GM19324 (cell line): ENCODE measurements around the gene TEX28.
A peak's percentile ranks its signal among the peaks of the same experiment; 100 is the strongest.
"Not testable (repeated sequence)": the region's sequence is repeated elsewhere in the genome, so short reads cannot be mapped to it uniquely, and the experiment has no call there.

Experiments
- ATAC-seq: cut with Tn5 transposase; IDR thresholded peaks from one replicate; pipeline ENCODE4 v1.9.1; 2021; ENCODE audit warnings: mild to moderate bottlenecking, moderate library complexity; ENCODE audit not compliant: unreplicated experiment, low FRiP score

TEX28 gene, protein sequence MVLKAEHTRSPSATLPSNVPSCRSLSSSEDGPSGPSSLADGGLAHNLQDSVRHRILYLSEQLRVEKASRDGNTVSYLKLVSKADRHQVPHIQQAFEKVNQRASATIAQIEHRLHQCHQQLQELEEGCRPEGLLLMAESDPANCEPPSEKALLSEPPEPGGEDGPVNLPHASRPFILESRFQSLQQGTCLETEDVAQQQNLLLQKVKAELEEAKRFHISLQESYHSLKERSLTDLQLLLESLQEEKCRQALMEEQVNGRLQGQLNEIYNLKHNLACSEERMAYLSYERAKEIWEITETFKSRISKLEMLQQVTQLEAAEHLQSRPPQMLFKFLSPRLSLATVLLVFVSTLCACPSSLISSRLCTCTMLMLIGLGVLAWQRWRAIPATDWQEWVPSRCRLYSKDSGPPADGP

DNA sequence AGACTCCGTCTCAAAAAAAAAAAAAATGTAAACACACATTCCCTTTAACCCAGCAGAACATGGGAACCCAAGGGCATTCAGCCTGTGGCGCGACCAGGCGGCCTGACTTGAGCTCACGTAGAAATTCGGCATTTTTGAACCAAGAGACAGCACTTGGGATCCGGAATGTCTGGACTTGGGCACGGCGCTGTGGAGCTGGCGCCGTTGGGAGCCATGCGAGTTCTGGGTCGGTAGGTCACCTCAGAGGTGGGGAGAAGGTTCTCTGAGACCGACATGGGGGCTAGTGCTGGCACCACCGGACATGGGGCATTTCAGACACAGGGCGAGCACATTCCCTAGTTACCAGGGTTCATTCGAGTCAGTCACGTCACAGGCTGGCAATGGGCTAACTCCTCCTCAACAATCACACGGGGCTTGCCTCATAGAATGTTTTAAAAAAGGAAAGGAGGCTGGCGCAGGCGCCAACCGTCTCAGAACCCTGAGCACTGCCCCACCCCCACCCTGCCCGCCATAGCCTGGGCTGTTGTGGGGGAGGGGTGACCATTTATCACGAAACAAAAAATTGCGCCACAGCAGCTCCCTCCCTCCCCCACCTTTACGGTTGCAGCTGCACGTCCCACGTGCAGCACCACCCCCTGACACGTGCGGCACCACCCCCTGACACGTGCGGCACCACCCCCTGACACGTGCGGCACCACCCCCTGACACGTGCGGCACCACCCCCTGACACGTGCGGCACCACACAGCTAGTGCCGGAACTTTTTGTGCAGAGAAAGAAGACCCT, at the start of gene TEX28:
TSS of gene TEX28 (minus strand) at position 334 of the 784 bp plus-strand sequence. CDS start 3,007 bp downstream, outside the sequence.
- no peak for ATAC-seq

DNA sequence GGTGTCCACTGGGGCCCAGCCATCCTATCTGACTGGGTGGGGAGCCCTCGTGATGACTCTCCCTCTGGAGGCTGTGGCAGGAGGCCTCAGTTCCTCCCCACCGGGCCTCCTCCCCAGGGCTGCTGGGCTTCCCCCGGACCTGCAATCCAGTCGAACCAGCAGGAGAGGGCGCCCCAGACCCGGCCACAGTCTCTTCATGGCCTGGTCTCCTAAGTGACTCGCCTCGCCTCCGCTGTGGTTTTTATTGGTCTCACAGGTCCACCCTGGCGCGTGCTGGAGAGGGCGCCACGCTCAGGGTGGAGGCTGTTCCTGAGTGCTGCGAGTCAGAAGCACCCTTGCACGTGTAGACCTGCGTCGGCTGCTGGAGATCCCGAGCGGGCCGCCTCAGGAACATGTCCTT, 48.7 kb upstream of the TEX28 start:
- ATAC-seq = not testable (repeated sequence)

DNA sequence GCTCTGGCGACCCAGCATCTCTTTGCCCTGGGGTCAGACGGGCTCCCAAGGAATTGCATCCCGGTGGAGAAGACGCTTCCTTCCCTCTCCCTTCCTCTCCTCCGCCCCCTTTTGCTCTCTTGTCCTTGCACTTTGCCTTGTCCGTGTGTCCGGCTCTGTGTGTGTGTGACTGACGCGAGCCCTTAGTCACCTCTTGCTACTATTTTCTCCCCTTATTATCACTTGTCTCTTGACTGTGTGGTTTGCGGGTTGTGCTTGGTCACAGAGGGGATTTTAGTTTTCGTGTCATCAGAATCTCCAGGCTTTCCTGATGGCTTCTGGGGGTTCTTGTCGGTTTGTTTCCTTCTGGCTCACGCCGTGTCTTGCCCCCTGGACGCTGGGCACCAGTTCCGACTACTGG, 48.1 kb upstream of the TEX28 start:
- ATAC-seq = not testable (repeated sequence)

DNA sequence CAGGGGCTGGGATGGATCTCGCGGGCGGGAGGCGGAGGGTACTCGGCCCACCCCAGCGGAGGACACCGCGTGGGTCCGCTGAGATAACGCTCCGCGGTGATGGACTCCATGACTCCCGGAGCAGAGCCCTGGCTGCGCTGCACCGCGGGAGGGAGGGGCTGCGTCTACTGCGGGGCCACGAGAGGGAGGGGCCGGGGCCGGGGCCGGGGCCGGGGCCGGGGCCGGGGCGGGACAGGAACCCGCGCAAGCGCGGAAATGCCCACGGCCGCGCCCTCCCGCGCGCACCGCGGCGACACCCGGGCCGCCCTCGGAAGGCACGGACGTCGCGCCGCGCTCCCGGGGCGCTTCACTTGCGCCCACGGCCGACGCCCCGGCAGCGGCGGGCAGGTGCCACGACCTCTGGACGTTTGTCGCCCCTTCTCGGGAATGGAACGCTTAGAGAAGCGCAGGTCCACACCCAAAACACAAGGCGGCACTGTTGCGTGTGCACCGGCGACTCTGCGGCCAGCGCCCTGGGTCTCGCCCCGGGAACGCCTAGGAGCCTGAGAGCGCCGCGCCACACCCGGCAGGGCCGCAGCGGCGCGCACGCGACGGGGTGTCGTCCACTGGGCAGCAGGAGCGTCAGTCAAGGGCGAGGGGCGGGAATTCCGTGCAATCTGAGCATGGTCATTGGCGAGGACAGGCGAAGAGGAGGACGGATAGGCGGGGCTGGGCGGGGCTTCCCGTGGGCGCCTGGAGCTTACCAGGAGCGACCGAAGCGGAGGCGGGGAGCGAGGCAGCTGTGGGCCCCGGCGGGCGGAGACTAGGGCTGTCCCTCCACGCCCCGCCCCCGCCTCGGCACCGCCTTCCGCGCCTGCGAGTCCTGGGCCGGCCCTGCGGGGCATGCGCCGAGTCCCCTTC, 46.7 kb upstream of the TEX28 start:
- peak; percentile 84 for ATAC-seq

DNA sequence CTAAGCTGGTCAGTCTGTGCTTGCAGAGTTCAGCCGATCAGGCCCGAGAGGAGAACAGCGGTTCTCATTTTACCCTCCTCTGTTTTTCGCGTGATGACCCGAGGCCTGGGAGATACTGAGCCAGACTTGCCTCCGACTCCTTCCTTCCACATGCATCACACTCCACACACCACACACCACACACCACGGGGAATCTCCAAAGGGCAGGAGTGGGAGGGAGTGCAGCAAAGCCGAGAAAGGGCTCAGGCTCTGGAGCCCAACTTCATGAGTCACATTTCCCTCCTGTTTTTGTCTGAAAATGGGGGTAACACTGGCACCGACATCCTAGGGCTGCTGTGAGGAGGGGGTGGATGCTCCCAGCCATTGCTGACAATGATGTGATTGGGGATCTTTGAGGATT, 39.6 kb upstream of the TEX28 start:
- no peak for ATAC-seq

DNA sequence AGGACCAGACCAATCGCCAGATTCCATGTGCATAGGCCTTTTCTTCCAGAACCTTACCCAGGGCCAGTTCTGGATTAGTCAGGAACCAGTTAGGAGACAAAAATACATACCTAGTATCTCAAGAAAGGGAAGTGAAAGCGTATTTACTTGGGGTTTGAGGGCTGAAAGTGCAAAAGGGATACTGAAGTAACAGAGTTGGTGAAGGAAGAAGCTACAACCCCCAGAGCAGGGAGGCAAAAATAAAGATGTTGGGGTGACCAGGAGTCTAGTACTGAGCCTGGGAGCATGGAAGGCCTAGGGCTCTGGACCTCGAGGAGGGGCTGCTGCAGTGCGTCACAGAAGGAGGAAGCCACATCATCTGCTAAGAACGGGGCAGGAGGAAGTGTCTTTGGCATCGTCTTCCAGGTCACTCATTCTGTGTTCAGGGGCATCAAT, 38.9 kb upstream of the TEX28 start:
- peak; percentile 56 for ATAC-seq

DNA sequence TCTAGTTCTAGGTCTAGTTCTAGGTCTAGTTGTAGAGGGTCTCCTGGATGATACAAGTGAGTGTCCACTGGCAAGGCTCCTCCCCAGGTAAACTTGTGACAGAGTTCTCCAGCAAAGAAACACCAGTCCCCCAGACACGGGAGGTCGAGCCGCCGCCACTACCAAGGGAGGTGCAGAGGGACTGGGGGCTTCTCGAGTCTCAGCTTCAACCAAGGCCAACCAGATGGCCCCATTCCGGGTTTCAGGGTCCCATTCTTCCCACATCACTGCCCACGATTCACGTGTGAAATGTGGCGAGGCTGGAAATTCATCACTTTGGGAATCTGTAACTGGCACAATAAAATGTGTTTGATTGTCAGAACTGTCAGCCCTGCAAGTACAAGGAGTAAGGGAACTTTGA, 38.2 kb upstream of the TEX28 start:
- ATAC-seq = no peak

DNA sequence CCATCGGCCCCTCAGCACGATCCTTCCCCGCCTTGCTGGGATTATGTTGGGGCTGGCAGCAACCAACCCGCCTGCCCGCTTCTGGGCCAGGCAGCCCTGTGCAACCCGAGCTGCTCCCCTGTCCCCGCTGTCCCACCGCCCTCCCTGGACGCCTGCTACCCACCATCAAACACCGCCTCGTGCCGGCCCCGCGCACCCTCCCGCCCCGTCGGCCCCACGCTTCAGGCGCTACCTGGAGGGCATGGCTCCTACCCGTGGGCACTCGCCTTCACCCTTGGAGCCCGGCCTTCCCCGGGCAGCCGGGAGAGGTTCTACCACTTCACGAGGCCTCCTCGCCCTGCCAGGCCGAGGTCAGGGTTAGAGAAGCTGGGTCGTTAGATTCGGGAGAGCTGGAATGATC, 37.6 kb upstream of the TEX28 start:
- no peak for ATAC-seq

DNA sequence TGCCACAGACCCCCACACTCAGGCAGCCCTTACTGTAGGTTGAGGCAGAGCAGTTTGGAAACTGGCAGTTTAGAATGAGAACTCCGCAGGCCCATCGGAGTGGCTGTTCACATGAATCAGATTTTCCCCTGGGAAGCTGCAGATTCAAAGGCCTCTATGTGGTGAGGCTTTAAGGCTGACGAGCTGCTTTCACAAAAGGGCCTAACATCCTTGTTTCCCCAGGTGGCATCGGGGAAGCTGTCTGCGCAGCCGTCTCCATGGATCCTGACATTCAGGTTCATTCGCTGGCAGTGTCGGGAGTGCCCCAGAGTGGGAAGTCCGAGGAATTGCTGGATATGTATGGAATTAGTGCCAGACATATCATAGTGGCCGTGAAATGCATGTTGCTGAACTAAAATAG, 34.4 kb upstream of the TEX28 start:
- no peak for ATAC-seq

DNA sequence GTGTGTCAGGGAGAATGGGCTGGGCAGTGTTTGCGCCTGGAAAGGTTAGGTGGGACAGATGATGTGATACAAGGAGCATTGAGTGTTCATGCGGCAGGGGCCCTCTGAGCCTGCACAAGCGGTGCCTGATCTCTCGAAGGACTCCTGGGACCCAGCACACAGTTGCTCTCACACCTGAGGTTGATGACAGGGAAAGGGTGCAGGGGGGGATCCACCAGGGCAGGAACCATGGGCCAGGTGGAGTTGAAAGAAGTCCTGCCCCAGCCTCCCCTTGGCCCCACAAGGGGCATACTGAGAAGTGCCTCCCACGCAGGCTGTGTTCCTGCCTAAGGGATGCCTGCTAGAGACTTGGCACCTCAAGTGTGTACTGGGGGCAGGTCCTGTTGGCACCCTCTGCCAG, 33.7 kb upstream of the TEX28 start:
- ATAC-seq = no peak

DNA sequence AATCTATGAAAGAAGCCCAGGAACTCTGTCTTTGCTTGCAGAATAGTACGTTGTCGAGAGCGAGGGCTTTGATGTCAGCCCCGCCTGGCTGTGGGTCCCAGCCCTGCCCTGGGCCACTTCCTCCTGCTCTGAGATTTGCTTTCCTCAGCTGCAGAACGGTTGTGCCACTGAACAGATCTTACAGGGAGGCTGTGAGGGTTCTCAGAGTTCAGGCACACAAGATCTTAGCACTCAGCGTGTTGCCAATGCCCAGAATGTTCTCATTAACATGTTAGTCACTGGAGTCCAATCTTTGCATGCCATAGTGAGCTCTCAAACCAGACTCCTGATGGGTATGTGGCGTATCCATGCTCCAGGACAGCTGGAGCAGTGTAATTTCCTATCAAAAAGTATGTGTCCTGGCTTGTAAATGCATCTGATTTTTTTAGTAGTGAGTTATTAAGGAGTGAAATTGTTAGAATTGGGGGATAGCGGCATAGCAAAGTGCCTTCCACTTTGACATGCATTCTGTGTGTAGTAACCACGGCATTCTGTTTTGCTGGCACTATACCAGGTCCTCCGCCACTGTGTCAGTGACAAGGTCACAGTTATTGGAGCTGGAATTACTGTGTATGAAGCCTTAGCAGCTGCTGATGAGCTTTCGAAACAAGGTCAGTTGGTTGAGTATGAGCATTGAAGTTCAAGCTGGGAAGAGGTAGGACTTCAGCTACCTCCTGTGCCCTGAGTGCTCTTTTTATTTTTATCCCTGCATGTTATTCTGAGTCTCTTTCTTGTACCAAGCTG, 32.3 kb upstream of the TEX28 start:
- ATAC-seq = no peak

DNA sequence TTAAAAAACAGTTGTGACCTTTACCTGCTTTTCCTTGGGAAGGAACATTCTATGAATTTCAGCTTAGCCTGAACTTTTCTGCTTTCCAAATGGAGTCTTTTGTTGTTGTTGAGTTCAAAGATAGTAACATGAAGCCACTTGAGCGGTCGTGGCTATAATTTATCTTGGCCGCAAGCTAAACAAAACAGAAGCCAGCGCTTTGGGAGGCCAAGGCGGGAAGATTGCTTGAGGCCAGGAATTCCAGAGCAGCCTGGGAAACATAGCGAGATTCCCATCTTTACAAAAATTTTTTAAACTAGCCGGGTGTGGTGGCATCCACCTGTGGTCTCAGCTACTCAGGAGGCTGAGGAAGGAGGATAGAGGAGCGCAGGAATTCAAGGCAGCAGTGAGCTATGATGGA, 30.6 kb upstream of the TEX28 start:
- no peak for ATAC-seq

DNA sequence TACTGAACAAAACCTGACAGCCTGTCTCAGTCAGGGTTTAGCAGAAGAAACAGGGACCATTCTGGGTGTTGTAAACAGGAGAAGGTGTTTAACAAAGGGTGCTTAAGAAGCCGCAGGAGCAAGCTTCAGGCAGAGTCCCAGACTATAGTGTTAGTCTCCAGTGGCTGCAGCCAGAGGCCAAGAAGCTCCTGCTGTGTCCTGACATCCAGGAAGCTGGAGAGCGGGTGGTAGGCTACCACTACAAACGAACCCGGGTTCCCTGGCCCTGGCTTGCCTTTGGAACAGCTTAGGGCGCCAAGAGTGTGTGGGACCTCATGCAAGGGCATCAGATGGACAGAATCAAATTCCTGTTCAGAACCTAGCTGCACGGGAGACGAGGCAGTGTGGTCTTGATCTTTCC, 28.6 kb upstream of the TEX28 start:
- no peak for ATAC-seq

DNA sequence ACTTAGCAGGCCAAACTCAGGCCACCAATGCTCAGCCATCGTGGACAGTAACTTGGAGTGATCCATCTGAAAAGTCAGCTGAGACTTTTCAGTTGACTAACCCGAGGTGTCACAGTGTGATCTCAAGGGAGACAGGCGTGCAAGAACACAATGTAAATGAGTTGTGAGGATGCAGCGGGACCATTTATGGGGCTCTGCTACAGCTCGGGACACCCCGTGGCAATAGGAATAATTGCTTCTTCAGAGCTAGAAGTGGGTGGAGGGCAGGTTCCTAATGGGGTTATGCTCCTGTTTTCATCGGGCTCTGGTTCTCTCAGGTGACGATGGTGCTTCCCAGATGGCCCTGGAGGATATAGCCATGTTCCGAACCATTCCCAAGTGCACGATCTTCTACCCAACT, 28.0 kb upstream of the TEX28 start:
- ATAC-seq = no peak

DNA sequence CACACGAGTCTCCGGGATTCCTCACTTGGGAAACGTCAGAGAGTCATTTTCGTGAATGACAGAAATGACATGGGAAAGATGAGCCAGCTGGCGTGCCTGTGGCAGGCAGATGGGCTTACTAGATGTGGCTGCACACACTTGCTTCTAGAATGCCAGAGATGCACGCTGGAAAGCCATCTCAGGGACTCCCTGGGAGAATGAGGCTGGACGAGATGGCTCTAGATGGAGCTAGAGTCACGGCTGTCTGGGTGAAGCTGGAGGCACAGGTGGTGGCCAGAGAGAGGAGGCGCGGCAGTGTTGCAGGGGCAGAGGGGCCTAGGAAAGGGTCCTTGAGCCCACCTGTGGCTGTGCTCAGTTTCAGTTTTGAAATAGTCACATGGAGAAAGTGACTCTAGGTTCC, 26.7 kb upstream of the TEX28 start:
- no peak for ATAC-seq

DNA sequence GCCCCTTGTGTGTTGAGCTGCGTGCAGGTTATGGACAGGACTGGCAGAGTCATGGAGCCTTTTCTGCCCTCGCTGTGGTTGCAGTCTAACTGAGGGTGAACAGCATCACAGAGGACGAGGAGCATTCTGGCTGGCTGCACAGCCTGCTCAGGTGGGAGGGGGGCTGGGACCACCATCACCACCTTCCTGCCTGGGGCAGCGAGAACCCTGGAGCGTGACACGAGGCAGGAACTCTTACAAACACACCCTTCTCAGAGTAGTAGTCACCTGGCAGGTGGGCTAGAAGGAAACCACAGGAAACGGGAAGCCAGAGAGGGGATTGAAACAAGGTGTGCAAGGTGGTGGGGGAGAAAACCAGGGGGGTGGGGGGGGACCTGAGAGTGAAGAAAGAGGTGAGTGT, 26.2 kb upstream of the TEX28 start:
- ATAC-seq = no peak

DNA sequence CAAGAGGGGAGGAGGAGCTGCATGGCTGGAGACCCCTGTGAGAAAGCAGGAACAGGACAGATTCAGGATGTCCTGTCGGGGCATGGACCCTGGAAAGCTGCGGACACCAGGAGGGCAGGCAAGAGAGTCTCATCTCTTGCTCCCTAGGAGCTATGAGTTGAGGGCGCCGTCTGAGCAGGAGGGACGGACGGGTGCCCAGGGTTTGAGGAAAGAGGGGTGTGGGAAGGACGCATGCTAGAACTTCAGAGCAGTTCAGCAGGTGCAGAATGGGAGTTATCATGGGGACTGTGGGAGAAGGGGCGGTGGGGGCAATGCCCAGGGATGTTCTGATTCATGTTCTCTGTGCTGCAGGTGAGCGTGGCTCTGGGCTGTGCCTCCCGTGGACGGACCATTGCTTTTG, 25.5 kb upstream of the TEX28 start:
- no peak for ATAC-seq

DNA sequence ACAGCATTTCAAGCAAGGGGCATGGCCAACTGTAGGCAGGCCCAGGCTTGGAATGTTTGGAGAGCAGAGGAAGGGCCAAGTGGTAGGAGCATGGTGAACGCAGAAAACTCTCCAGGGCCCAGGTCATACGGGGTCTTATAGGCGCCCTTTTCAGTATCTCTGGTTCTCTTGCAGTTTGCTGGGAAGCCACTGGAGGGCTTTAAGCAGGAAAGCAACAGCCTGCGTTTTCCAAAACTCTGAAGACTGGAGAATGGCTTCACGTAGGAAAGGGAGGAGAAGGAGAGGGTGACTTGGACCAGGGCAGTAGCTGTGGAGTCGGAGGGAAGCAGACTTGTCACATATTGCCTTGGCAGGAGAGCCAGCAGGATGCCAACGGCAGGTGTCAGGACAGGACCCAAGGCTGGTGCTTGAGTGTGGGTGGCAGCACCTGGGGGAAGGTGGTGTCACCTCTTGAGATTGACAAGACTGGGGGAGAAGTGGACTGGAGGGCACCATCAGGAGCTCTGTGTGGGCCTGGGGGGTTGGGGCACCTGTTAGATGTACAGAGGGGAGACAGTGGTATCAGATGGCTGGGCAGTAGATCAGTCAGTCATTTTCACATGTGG, 22.6 kb upstream of the TEX28 start:
- ATAC-seq = no peak

DNA sequence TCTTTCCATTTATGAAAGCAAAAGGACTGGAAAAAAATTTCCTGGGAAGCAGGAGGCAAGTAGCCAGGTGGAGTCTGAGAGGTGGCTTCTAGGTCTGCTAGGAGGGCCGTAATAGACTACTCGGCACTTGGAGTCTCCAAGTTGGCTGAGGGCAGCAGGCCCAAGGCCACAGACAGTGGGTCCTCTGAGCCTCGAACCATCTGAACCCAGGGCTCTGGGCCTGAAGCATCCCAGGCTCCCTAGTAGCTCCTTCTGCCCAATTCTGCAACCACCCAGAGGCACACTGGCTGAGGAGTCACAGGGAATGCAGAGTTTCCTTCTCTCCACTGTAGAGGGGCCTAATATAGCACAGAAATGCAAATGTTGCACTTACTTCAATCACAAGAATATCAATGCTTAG, 20.5 kb upstream of the TEX28 start:
- no peak for ATAC-seq

DNA sequence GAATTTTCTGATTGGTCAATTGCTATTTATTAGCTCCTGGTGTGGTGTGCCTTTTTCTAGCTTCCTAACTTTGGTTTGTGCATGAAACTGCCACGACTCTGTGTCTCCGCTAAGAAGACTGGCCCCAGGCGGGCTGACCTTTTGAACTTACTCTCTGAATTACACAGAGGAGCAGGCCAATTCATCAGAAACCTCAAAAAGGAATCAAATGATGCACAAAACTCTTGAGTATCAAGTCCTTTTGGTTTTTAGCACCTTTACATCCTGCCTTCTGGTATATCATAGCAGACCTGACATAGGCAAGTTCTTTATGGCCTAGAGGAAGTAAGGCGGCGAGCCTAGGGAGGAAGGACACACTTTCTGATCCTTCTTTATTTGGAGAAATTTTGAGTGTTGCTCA, 18.2 kb upstream of the TEX28 start:
- ATAC-seq = no peak
